ENCODE measurements around the gene CD247. TPM values are rescaled to one million over a fixed set of nuclear protein-coding genes. Genes with fewer than 3 reads are reported as not detected.

CD247 gene
- total and polyA plus RNA-seq, 9 of the 15 experiments (the other 6 are each of a cell fraction or from before 2014, with no cell fraction given), result 0.08 to 0.42 (median 0.28) TPM; not detected in 5

DNA sequence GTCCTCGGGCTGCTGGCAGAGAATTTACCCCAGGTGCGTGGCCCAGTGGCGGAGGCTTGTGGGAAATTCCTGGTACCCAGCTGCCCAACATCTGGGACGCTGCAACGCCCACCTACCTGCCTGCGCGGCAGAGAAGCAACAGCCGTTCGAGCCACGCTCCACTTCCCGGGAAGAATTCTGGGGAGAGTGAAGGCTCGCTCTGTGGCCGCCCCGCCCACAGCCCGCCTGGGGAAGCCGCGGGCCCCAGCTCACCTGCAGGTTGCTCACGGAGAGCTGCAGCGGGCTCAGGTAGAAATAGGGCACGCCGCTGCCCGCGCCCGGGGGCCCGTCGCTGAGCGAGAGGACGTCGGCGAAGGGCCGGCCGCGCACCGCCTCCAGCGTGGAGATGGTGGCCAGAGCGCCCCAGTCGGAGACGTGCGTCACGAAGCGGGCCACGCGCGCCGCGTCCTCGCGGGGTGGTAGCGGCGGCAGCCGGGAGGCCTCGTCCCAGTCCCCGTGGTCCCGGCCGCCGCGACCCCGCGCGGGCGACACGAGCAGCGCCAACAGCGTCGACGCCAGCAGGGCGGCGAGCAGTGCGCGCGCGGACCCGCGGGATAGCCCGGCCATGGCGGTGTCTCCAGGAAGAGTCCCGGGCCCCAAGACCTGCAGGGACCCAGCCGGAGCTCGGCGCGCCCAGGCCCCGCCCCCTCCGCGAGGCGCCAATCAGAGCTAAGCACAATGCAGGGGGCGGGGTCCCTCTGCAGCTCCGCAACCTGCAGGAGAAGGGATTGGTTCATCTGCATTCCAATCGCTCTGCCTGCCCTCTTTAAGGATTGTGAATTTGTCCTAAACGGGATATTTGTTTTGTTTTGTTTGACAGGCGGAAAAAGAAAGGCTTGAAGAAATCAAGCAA, 35.1 kb upstream of the CD247 start, which contains the start of gene CREG1 (continued):
- TF ChIP-seq, protein P1, sequence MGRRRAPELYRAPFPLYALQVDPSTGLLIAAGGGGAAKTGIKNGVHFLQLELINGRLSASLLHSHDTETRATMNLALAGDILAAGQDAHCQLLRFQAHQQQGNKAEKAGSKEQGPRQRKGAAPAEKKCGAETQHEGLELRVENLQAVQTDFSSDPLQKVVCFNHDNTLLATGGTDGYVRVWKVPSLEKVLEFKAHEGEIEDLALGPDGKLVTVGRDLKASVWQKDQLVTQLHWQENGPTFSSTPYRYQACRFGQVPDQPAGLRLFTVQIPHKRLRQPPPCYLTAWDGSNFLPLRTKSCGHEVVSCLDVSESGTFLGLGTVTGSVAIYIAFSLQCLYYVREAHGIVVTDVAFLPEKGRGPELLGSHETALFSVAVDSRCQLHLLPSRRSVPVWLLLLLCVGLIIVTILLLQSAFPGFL (CRISPR knock-in tag; IDR thresholded peaks at IDR 0.05), result no peak
- peak; percentile 91 for TF ChIP-seq CTBP1 (IDR thresholded peaks at IDR 0.05; ENCODE audit: borderline replicate concordance)
- TF ChIP-seq PPARD (CRISPR knock-in tag; IDR thresholded peaks at IDR 0.05), result no peak
- TF ChIP-seq, protein P2, sequence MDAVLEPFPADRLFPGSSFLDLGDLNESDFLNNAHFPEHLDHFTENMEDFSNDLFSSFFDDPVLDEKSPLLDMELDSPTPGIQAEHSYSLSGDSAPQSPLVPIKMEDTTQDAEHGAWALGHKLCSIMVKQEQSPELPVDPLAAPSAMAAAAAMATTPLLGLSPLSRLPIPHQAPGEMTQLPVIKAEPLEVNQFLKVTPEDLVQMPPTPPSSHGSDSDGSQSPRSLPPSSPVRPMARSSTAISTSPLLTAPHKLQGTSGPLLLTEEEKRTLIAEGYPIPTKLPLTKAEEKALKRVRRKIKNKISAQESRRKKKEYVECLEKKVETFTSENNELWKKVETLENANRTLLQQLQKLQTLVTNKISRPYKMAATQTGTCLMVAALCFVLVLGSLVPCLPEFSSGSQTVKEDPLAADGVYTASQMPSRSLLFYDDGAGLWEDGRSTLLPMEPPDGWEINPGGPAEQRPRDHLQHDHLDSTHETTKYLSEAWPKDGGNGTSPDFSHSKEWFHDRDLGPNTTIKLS (IDR thresholded peaks at IDR 0.05; ENCODE audit: borderline replicate concordance, low read depth), result peak; percentile 72
- TF ChIP-seq ARNT (IDR thresholded peaks at IDR 0.05), result no peak
- TF ChIP-seq, protein P3, sequence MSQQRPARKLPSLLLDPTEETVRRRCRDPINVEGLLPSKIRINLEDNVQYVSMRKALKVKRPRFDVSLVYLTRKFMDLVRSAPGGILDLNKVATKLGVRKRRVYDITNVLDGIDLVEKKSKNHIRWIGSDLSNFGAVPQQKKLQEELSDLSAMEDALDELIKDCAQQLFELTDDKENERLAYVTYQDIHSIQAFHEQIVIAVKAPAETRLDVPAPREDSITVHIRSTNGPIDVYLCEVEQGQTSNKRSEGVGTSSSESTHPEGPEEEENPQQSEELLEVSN (IDR thresholded peaks at IDR 0.05; ENCODE audit: borderline replicate concordance in 1 of 2, extremely low read depth in 1 of 2, insufficient read depth in 1 of 2, insufficient read length in 1 of 2, low read depth in 1 of 2, low read length in 1 of 2, poor library complexity in 1 of 2, severe bottlenecking in 1 of 2), result peak; percentile 86
- TF ChIP-seq TCF7L2 (IDR thresholded peaks at IDR 0.05; ENCODE audit: low read depth, low read length), result no peak
- no peak for TF ChIP-seq ZZZ3 (IDR thresholded peaks at IDR 0.05)
- TF ChIP-seq MYNN (IDR thresholded peaks at IDR 0.05), result no peak
- no peak for TF ChIP-seq MYNN (CRISPR knock-in tag; IDR thresholded peaks at IDR 0.05)
- peak; percentile 17 to 95; a peak in 2 of 4 replicates for TF ChIP-seq TEAD1 (CRISPR knock-in tag; IDR thresholded peaks at IDR 0.05)
- TF ChIP-seq HDAC2 (IDR thresholded peaks at IDR 0.05), result no peak
- TF ChIP-seq, protein P4, sequence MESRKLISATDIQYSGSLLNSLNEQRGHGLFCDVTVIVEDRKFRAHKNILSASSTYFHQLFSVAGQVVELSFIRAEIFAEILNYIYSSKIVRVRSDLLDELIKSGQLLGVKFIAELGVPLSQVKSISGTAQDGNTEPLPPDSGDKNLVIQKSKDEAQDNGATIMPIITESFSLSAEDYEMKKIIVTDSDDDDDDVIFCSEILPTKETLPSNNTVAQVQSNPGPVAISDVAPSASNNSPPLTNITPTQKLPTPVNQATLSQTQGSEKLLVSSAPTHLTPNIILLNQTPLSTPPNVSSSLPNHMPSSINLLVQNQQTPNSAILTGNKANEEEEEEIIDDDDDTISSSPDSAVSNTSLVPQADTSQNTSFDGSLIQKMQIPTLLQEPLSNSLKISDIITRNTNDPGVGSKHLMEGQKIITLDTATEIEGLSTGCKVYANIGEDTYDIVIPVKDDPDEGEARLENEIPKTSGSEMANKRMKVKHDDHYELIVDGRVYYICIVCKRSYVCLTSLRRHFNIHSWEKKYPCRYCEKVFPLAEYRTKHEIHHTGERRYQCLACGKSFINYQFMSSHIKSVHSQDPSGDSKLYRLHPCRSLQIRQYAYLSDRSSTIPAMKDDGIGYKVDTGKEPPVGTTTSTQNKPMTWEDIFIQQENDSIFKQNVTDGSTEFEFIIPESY (CRISPR knock-in tag; IDR thresholded peaks at IDR 0.05), result peak; percentile 65; the same call in 1 of the 2 replicates
- TF ChIP-seq ZNF311 (CRISPR knock-in tag; IDR thresholded peaks at IDR 0.05), result no peak
- TF ChIP-seq, protein P5, sequence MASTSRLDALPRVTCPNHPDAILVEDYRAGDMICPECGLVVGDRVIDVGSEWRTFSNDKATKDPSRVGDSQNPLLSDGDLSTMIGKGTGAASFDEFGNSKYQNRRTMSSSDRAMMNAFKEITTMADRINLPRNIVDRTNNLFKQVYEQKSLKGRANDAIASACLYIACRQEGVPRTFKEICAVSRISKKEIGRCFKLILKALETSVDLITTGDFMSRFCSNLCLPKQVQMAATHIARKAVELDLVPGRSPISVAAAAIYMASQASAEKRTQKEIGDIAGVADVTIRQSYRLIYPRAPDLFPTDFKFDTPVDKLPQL (IDR thresholded peaks at IDR 0.05; ENCODE audit: extremely low read depth, insufficient read length), result no peak
- TF ChIP-seq TRIM24 (IDR thresholded peaks at IDR 0.05), result no peak
